Gastroesophageal sphincter (tissue), 4 donors: ENCODE data around the gene KCNN3. TPM values are rescaled to one million over a fixed set of nuclear protein-coding genes. Genes with fewer than 3 reads are reported as not detected.

Source experiments
- ATAC-seq: fragments of 150-250 bp; one replicate; pipeline ENCODE4 v1.9.1; 2016; ENCODE audit warnings: mild to moderate bottlenecking, moderate library complexity
- H3K27ac ChIP-seq, 4 donors: fragments of 200-600 bp; sonication (generic) in 3 of 4; 1 replicate in 3 of 4; 2 replicates in 1 of 4; pipeline ENCODE4 v1.5.1; 2016 to 2019
- H3K27me3 ChIP-seq: fragments of 200-600 bp; sonication (generic); one replicate; pipeline ENCODE4 v1.5.1; 2019
- H3K36me3 ChIP-seq, 2 donors: fragments of 200-600 bp; sonication (generic); one replicate each; pipeline ENCODE4 v1.5.1; 2019; ENCODE audit warnings: control low read depth in 1 of 2
- H3K4me1 ChIP-seq, 3 donors: fragments of 200-600 bp; sonication (generic); 1 replicate in 2 of 3; 2 replicates in 1 of 3; pipeline ENCODE4 v1.5.1; 2016 to 2019; ENCODE audit warnings: control low read depth in 2 of 3
- H3K4me3 ChIP-seq, 2 donors: fragments of 200-600 bp; sonication (generic); one replicate each; pipeline ENCODE4 v1.5.1; 2019; ENCODE audit warnings: mild to moderate bottlenecking in 1 of 2, moderate library complexity in 1 of 2
- H3K9me3 ChIP-seq, 3 donors: fragments of 200-600 bp; sonication (generic); one replicate each; pipeline ENCODE4 v1.5.1; 2017 to 2019; ENCODE audit warnings: control low read depth in 2 of 3
- EP300 ChIP-seq: sonication (generic); formaldehyde crosslinking; IDR thresholded peaks from one replicate; pipeline ENCODE4 v1.6.1; 2017; ENCODE audit warnings: antibody characterized with exemption, mild to moderate bottlenecking
- POLR2A ChIP-seq, 2 donors: fragments of 450-650 bp; IDR thresholded peaks; one replicate each; pipeline ENCODE4 v1.6.1; 2017; ENCODE audit warnings: antibody characterized with exemption in 2 of 2, mild to moderate bottlenecking in 2 of 2, moderate library complexity in 1 of 2
- POLR2AphosphoS5 ChIP-seq: sonication (generic); formaldehyde crosslinking; IDR thresholded peaks from one replicate; pipeline ENCODE4 v1.6.1; 2017; ENCODE audit warnings: antibody characterized with exemption
- WGBS, 2 donors: methylation state at CpG; one replicate each; pipeline ENCODE4 v1.1.5; 2018; ENCODE audit warnings: low coverage in 1 of 2; 5-methylcytosine and 5-hydroxymethylcytosine counted together
- total RNA-seq, 4 donors: library from RNA; depleted of rRNA; stranded (reverse); fragments of >200 nt; gene quantifications; one replicate each; pipeline ENCODE4 v1.1.0, GENCODE V29; 2016
- TF ChIP-seq, protein P1 (sequence below), 4 experiments: fragments of 200-600 bp in 2 of 4; fragments of 450-650 bp in 2 of 4; sonication (generic) in 1 of 4; IDR thresholded peaks; one replicate each; pipeline ENCODE4 v1.5.1; 2017 to 2019; ENCODE audit warnings: antibody characterized with exemption in 4 of 4, mild to moderate bottlenecking in 2 of 4, moderate library complexity in 2 of 4

KCNN3 gene
- total RNA-seq, 4 donors from 2014 or later = 1.8 to 13.7 (median 8.1) TPM

DNA sequence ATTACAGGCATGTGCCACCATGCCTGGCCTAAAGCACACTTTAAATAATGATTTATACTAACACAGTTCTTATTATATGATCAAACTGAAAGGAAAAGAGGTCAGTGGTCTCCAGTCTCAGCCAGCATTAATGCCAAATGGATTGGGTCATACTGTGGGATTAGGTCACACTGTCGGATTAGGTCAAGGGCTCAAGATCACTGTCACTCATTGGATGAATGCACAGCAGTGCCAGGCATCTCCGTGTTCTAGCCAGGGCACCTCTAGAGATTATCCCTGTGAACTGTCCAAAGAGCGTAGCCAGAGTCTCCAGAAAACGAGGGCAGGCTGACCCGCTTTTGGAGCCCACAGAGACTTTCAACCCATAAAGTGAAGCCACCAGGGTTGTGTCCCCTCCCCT, 70.9 kb downstream of the KCNN3 start:
- Histone ChIP-seq H3K27me3 (no peaks in the 10 kb centered on the region), H3K36me3 (no peaks in the 10 kb centered on the region), H3K4me3 (no peak overlapping the region), H3K4me1 (no peaks in the 10 kb centered on the region), H3K27ac (no peak overlapping the region), H3K9me3 (no peaks in the 10 kb centered on the region)
- no peak for ATAC-seq
- 83 to 96% methylated on average over 3 to 4 of the region's 5 CpGs for WGBS, 2 donors
- TF ChIP-seq POLR2AphosphoS5 = no peak
- TF ChIP-seq POLR2A (IDR thresholded peaks at IDR 0.05) = no peak

DNA sequence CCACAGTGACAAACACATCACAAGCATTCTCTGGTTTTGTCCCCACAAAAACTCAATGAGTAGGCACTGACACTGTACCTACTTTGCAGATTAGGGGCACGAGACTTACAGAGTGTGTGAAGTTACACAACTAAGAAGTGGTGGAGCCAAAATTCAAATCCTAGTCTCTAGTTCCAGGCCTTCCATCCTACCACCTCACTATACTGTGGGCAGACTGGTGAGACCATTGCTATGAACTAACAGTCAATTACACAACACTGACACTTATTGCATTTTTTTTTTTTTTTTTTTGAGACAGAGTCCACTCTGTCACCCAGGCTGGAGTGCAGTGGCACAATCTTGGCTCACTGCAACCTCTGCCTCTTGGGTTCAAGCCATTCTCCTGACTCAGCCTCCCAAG, 71.4 kb downstream of the KCNN3 start:
- no peak for ATAC-seq
- 73% methylated on average over 1 of the region's 1 CpG; no CpG with 5 or more reads in 1 of the 2 donors for WGBS, 2 donors
- H3K36me3 ChIP-seq = no peaks in the 10 kb centered on the region

DNA sequence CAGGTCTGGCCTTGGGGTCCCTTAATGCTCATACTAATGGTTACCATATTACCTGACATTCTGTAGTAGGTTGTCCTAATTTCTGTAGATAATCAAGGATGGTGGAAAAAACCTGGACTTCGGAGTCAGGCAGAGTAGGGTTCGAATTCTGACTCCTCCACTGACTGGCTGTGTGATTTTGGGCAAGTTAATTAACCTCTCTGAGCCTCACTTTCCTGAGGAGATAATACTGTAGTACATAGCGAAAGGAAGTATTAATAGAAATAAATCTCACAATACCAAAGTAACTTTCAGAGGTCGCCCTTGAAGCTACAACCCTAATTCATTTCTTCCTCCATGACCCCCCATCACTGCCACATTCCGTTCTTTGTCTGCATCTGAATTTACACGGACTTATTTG, 72.9 kb downstream of the KCNN3 start:
- no peak overlapping the region for H3K4me3 ChIP-seq

More for the DNA sequence above, 71.4 kb downstream of the KCNN3 start:
- no peak overlapping the region for H3K4me3 ChIP-seq
- no peaks in the 10 kb centered on the region for H3K4me1 ChIP-seq
- no peaks in the 10 kb centered on the region for H3K9me3 ChIP-seq
- no peaks in the 10 kb centered on the region for H3K27me3 ChIP-seq
- no peak overlapping the region for H3K27ac ChIP-seq
- TF ChIP-seq, protein P1, sequence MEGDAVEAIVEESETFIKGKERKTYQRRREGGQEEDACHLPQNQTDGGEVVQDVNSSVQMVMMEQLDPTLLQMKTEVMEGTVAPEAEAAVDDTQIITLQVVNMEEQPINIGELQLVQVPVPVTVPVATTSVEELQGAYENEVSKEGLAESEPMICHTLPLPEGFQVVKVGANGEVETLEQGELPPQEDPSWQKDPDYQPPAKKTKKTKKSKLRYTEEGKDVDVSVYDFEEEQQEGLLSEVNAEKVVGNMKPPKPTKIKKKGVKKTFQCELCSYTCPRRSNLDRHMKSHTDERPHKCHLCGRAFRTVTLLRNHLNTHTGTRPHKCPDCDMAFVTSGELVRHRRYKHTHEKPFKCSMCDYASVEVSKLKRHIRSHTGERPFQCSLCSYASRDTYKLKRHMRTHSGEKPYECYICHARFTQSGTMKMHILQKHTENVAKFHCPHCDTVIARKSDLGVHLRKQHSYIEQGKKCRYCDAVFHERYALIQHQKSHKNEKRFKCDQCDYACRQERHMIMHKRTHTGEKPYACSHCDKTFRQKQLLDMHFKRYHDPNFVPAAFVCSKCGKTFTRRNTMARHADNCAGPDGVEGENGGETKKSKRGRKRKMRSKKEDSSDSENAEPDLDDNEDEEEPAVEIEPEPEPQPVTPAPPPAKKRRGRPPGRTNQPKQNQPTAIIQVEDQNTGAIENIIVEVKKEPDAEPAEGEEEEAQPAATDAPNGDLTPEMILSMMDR (IDR thresholded peaks at IDR 0.05) = no peak
- TF ChIP-seq EP300 (no peak), POLR2AphosphoS5 (no peak), POLR2A (IDR thresholded peaks at IDR 0.05) (no peak)

DNA sequence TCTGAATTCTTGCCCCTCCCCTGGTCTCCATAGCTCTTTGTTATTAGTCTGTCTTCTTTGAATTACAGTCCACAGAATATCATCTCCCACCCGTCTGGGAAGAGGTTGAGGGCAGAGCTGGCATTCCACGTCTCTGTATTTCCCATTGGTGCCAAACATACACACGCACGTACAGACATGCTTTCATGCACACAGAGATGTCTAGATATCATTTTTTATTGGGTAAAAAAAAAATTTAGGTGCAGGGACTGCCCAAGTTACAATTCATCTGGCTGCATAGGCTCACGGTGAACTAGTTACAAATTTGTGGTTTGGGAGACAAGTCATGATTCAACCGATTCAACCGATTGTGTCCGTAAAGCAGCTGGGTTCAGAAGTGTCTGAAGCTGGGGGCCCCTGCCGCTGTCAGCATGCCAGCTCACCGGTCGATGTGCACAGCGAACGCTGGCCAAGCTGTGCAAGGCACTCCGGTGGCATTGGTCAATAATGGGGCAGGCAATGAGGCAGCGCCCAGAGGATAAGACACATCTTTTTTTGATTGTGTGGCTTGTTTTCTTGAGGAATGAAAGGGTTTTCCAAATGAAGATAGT, 73.7 kb downstream of the KCNN3 start:
- H3K4me1 ChIP-seq = peaks cover 0 to 11% (median 6%) of the 10 kb centered on the region in 3 donors
- H3K4me3 ChIP-seq = no peak overlapping the region
- H3K27ac ChIP-seq = no peak overlapping the region
- no peaks in the 10 kb centered on the region for H3K9me3 ChIP-seq
- no peak for ATAC-seq
- TF ChIP-seq EP300 = no peak
- no peak for TF ChIP-seq POLR2A (IDR thresholded peaks at IDR 0.05)
- 76 to 80% methylated on average over 9 to 11 of the region's 15 CpGs for WGBS, 2 donors
- no peaks in the 10 kb centered on the region for H3K36me3 ChIP-seq
- no peaks in the 10 kb centered on the region for H3K27me3 ChIP-seq

More for the DNA sequence above, 72.9 kb downstream of the KCNN3 start:
- 73 to 92% methylated on average over 4 to 5 of the region's 6 CpGs for whole genome bisulfite sequencing, 2 donors
- no peak for ATAC-seq
- no peaks in the 10 kb centered on the region for H3K36me3 ChIP-seq
- H3K27me3 ChIP-seq = no peaks in the 10 kb centered on the region
- TF ChIP-seq POLR2A (IDR thresholded peaks at IDR 0.05) (no peak), EP300 (no peak), POLR2AphosphoS5 (no peak)
- TF ChIP-seq, protein P1 (IDR thresholded peaks at IDR 0.05) = no peak
- H3K4me1 ChIP-seq = peaks cover 0 to 3% (median 0%) of the 10 kb centered on the region in 3 donors
- no peaks in the 10 kb centered on the region for H3K9me3 ChIP-seq
- H3K27ac ChIP-seq = no peak overlapping the region

DNA sequence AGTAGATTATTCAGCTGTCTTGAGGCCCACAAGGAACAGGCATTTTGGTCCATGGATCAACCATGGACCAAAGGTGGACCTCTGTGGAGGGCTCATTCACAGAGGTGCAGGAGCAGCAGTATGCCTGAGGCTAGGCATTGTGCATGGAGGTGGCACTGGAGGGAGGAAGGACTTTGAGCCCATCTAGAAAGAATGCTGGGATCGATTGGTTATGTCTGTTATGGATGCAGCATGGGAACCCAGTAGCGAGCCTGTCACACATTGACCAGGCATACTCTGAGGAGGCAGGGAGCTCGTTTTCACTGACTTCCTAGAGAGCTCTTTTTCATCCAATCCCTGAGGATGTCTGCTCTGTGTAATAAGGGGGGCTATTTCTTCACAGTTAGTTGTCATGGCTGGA, 75.5 kb downstream of the KCNN3 start:
- WGBS, 2 donors = 66% methylated on average over 2 of the region's 3 CpGs; no CpG with 5 or more reads in 1 of the 2 donors
- TF ChIP-seq EP300 (no peak), POLR2A (IDR thresholded peaks at IDR 0.05) (no peak), POLR2AphosphoS5 (no peak)
- TF ChIP-seq, protein P1 (IDR thresholded peaks at IDR 0.05) = no peak
- peaks cover 0 to 14% (median 8%) of the 10 kb centered on the region in 3 donors for H3K4me1 ChIP-seq

DNA sequence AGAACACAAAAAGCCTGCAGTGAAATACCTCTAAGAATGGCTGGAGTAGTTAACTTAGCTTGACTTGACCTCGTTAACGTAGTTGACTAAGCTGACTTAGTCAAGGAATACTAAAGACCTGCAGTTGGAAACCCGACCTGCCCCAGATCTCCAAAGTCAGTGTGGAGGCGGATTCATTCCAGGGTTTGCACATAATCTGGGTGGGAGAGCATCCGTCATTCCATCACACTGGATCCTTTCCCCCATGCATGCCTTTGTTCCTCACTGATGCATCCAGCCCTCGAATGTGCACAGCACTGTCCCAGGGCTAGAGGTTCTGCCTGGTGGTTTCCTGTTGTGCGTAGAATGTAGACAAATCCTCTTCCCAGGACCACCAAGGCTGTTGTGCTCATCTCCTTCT, 76.4 kb downstream of the KCNN3 start:
- WGBS, 2 donors = 80 to 90% methylated on average over 5 to 7 of the region's 7 CpGs
- Histone ChIP-seq H3K27ac (no peak overlapping the region), H3K27me3 (peaks cover 8% of the 10 kb centered on the region), H3K36me3 (no peaks in the 10 kb centered on the region), H3K4me1 (peaks cover 0 to 14% (median 8%) of the 10 kb centered on the region in 3 donors), H3K4me3 (no peak overlapping the region), H3K9me3 (no peaks in the 10 kb centered on the region)
- TF ChIP-seq POLR2A (IDR thresholded peaks at IDR 0.05) = no peak
- TF ChIP-seq POLR2AphosphoS5 = no peak
- no peak for TF ChIP-seq EP300
- TF ChIP-seq, protein P1 (IDR thresholded peaks at IDR 0.05) = no peak
- ATAC-seq = no peak

More for the DNA sequence above, 75.5 kb downstream of the KCNN3 start:
- no peak for ATAC-seq
- Histone ChIP-seq H3K4me3 (no peak overlapping the region), H3K36me3 (no peaks in the 10 kb centered on the region), H3K27ac (no peak overlapping the region), H3K27me3 (peaks cover 5% of the 10 kb centered on the region), H3K9me3 (no peaks in the 10 kb centered on the region)
